Measurements from ENCODE around the gene RABGAP1.

GRCh38 chr9:123063177-123063598 is 122.4 kb downstream of the RABGAP1 start:
- TF ChIP-seq EP300 (IDR thresholded peaks at IDR 0.05; ENCODE audit: borderline replicate concordance in 1 of 2, low read depth in 1 of 2, low read length in 1 of 2) (peak in 1 of 2 experiments; percentile 49; a peak in 1 of 4 replicates), CTCF (IDR thresholded peaks at IDR 0.05) (no peak), POLR2AphosphoS5 (IDR thresholded peaks at IDR 0.05; ENCODE audit: low read depth, low read length) (no peak), RFX5 (IDR thresholded peaks at IDR 0.05; ENCODE audit: low read length) (no peak), RCOR1 (IDR thresholded peaks at IDR 0.05; ENCODE audit: low read length) (no peak), RAD21 (IDR thresholded peaks at IDR 0.05; ENCODE audit: low read length) (no peak)
